IMR-90 (cell line): ENCODE data around the gene TXNDC5.

ENCODE experiments used
- BHLHE40 ChIP-seq: fragments of 150-350 bp; IDR thresholded peaks from 2 replicates; pipeline ENCODE4 v1.6.1; 2016; ENCODE audit warnings: mild to moderate bottlenecking, low read depth, low read length
- CEBPB ChIP-seq: IDR thresholded peaks from 2 replicates; pipeline ENCODE4 v1.6.1; 2012; ENCODE audit warnings: low read depth, low read length, improper control_type of control experiment
- CHD1 ChIP-seq: IDR thresholded peaks from 2 replicates; pipeline ENCODE4 v1.6.1; 2012; ENCODE audit warnings: low read depth, low read length, improper control_type of control experiment
- CTCF ChIP-seq: conservative IDR thresholded peaks from 2 replicates; pipeline ENCODE4 v1.5.1; 2012; ENCODE audit warnings: mild to moderate bottlenecking, low read depth, low read length, improper control_type of control experiment
- ELK1 ChIP-seq: fragments of 150-350 bp; IDR thresholded peaks from 2 replicates; pipeline ENCODE4 v1.6.1; 2016; ENCODE audit warnings: low read depth, mild to moderate bottlenecking, low read length, moderate library complexity, borderline replicate concordance
- FOS ChIP-seq: fragments of 150-350 bp; IDR thresholded peaks from 2 replicates; pipeline ENCODE4 v1.6.1; 2016; ENCODE audit warnings: low read depth, low read length
- MAFK ChIP-seq: IDR thresholded peaks from 2 replicates; pipeline ENCODE4 v1.6.1; 2012; ENCODE audit warnings: low read depth, low read length, improper control_type of control experiment
- MXI1 ChIP-seq: IDR thresholded peaks from 2 replicates; pipeline ENCODE4 v1.6.1; 2012; ENCODE audit warnings: low read depth, mild to moderate bottlenecking, low read length, moderate library complexity, borderline replicate concordance
- NFE2L2 ChIP-seq: fragments of 150-350 bp; IDR thresholded peaks from 2 replicates; pipeline ENCODE4 v1.6.1; 2016; ENCODE audit warnings: low read depth, mild to moderate bottlenecking, low read length
- POLR2A ChIP-seq: IDR thresholded peaks from 2 replicates; pipeline ENCODE4 v1.6.1; 2012; ENCODE audit warnings: mild to moderate bottlenecking, low read depth, low read length
- RAD21 ChIP-seq: IDR thresholded peaks from 2 replicates; pipeline ENCODE4 v1.6.1; 2012; ENCODE audit warnings: low read length, improper control_type of control experiment
- RFX5 ChIP-seq: IDR thresholded peaks from 2 replicates; pipeline ENCODE4 v1.8.0; 2012; ENCODE audit warnings: low read depth, mild to moderate bottlenecking, low read length, moderate library complexity
- SMC3 ChIP-seq: fragments of 150-350 bp; IDR thresholded peaks from 2 replicates; pipeline ENCODE4 v1.6.1; 2016; ENCODE audit warnings: low read depth, mild to moderate bottlenecking, antibody characterized with exemption, low read length, moderate library complexity
- USF2 ChIP-seq: fragments of 150-350 bp; IDR thresholded peaks from 2 replicates; pipeline ENCODE4 v1.6.1; 2017; ENCODE audit warnings: mild to moderate bottlenecking, antibody characterized with exemption, low read length, low read depth

- TF ChIP-seq CTCF (no peak), USF2 (no peak), POLR2A (no peak), ELK1 (no peak), FOS (no peak), MXI1 (no peak), CHD1 (no peak), RAD21 (no peak), NFE2L2 (no peak), SMC3 (no peak), RFX5 (no peak), MAFK (no peak), CEBPB (no peak), BHLHE40 (no peak)
Observed at GRCh38 chr6:7917729-7918128, 7.1 kb upstream of the TXNDC5 start.
